ENCODE data around the gene LCN15. TPM values are rescaled to one million over a fixed set of nuclear protein-coding genes. Genes with fewer than 3 reads are reported as not detected.

Gene LCN15
- polyA plus RNA-seq, 3 donors: not detected

DNA sequence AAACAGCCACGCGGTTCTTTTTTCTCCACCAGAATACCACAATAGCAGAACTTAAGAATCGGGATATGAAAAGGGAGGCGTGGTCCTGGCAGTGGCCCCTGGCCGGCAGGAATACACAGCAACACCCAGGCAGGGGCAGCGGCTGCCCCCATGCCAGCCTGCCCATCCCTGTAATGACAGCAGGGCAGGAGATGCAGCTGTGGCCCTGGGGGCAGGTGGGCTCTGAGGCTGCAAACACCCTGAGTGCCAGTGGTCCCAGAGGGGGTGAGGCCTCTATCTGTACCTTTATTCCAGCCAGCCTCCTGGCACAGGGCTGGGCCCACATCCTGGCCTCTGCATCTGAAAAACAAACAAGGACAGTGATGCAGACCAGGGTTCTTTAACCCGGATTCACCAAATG is 39.5 kb downstream of the LCN15 start:
- peaks cover 26 to 40% of the 10 kb centered on the region in 2 donors for H3K4me1 ChIP-seq (ENCODE audit: control insufficient read depth in 1 of 2, insufficient read depth in 2 of 2, low read length in 2 of 2)
- no peak overlapping the region for H3K27ac Mint-ChIP-seq
- H3K9ac ChIP-seq (ENCODE audit: insufficient read depth, low read length, poor library complexity, severe bottlenecking): no peak overlapping the region
- WGBS (ENCODE audit: insufficient coverage): 87% methylated on average over 2 of the region's 7 CpGs
- H3K4me3 ChIP-seq (replicated peaks in 1 of 3; ENCODE audit: low read depth in 2 of 3, low read length in 3 of 3): no peak overlapping the region
- no peaks in the 10 kb centered on the region for H3K9me3 ChIP-seq (replicated peaks in 1 of 2; ENCODE audit: control insufficient read depth in 1 of 2, insufficient read depth in 1 of 2, low read length in 2 of 2)
- no peak for DNase-seq
- peaks cover 0 to 9% of the 10 kb centered on the region in 2 donors for H3K27me3 ChIP-seq (ENCODE audit: control insufficient read depth in 2 of 2, insufficient read depth in 2 of 2, low read length in 2 of 2)
- no peak overlapping the region for H3K27ac ChIP-seq (ENCODE audit: low read depth in 1 of 2, low read length in 2 of 2)
- TF ChIP-seq, protein P1, sequence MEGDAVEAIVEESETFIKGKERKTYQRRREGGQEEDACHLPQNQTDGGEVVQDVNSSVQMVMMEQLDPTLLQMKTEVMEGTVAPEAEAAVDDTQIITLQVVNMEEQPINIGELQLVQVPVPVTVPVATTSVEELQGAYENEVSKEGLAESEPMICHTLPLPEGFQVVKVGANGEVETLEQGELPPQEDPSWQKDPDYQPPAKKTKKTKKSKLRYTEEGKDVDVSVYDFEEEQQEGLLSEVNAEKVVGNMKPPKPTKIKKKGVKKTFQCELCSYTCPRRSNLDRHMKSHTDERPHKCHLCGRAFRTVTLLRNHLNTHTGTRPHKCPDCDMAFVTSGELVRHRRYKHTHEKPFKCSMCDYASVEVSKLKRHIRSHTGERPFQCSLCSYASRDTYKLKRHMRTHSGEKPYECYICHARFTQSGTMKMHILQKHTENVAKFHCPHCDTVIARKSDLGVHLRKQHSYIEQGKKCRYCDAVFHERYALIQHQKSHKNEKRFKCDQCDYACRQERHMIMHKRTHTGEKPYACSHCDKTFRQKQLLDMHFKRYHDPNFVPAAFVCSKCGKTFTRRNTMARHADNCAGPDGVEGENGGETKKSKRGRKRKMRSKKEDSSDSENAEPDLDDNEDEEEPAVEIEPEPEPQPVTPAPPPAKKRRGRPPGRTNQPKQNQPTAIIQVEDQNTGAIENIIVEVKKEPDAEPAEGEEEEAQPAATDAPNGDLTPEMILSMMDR (IDR thresholded peaks at IDR 0.05): no peak
- no peak overlapping the region for H2AFZ ChIP-seq (ENCODE audit: insufficient read depth, low read depth, low read length, poor library complexity, severe bottlenecking)
- peaks cover 81% of the 10 kb centered on the region for H4K20me1 ChIP-seq (ENCODE audit: insufficient read depth, low read length)
- peaks cover 39% of the 10 kb centered on the region for H3K4me1 Mint-ChIP-seq
- H3K4me3 Mint-ChIP-seq: no peak overlapping the region
- H3K9me3 Mint-ChIP-seq: no peaks in the 10 kb centered on the region
- peaks cover 55% of the 10 kb centered on the region for H3K79me2 ChIP-seq (ENCODE audit: insufficient read depth, low read length)
- intact Hi-C loops (cut with micrococcal nuclease): loop anchor here (5.0 to 10.0 kb wide), 2 partner anchors 37 to 240 kb away; partner anchors contain the start of genes AGPAT2 (in 2 of the 2) and SEC16A (in 1 of the 2)
- H3K4me2 ChIP-seq (replicated peaks; ENCODE audit: extremely low read depth, low read length, poor library complexity, severe bottlenecking): no peak overlapping the region
- peaks cover 4 to 10% (median 10%) of the 10 kb centered on the region in 3 donors for H3K27me3 Mint-ChIP-seq (ENCODE audit: low read depth in 3 of 3)
- H3K36me3 Mint-ChIP-seq: peaks cover 31 to 46% of the 10 kb centered on the region in 2 donors
- peaks cover 45 to 48% of the 10 kb centered on the region in 2 donors for H3K36me3 ChIP-seq (replicated peaks in 1 of 2; ENCODE audit: control insufficient read depth in 1 of 2, insufficient read depth in 2 of 2, low read length in 2 of 2)

DNA sequence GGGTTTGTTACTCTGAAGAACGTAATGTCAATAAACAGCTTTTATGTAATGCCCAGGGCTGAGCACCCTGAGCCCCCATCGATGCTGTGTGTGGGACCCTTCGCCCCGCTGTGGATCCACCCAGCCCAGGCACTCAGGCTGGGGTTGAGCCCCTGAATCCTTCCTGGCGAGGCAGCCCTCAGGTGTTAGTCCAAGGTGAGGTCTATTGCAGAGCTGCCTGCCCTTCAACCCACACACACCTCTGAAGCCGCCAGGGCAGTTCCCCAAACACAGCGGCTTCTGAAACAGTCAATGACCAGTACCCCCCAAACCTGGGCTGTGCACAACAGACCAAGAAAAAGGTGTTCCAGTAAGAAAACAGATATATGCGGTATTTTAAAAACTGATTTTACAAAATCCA is 40.3 kb downstream of the LCN15 start:
- 93% methylated on average over 8 of the region's 8 CpGs for WGBS (ENCODE audit: insufficient coverage)
- TF ChIP-seq, protein P1 (IDR thresholded peaks at IDR 0.05): no peak
- no peak overlapping the region for H3K9ac ChIP-seq (ENCODE audit: insufficient read depth, low read length, poor library complexity, severe bottlenecking)
- peaks cover 36% of the 10 kb centered on the region for H3K4me1 Mint-ChIP-seq
- peaks cover 83% of the 10 kb centered on the region for H4K20me1 ChIP-seq (ENCODE audit: insufficient read depth, low read length)
- DNase-seq: no peak
- H3K36me3 Mint-ChIP-seq: peaks cover 31 to 46% of the 10 kb centered on the region in 2 donors
- peaks cover 29 to 43% of the 10 kb centered on the region in 2 donors for H3K4me1 ChIP-seq (ENCODE audit: control insufficient read depth in 1 of 2, insufficient read depth in 2 of 2, low read length in 2 of 2)
- H3K27ac Mint-ChIP-seq: no peak overlapping the region
- H3K27me3 ChIP-seq (ENCODE audit: control insufficient read depth in 2 of 2, insufficient read depth in 2 of 2, low read length in 2 of 2): peaks cover 0 to 3% of the 10 kb centered on the region in 2 donors
- intact Hi-C loops (cut with micrococcal nuclease): loop anchor here in 1 of 2 donors (10.0 kb wide), 1 partner anchor 239 kb away; the partner anchor contains the start of gene SEC16A
- H2AFZ ChIP-seq (ENCODE audit: insufficient read depth, low read depth, low read length, poor library complexity, severe bottlenecking): no peak overlapping the region
- no peak overlapping the region for H3K4me3 ChIP-seq (replicated peaks in 1 of 3; ENCODE audit: low read depth in 2 of 3, low read length in 3 of 3)
- peaks cover 0 to 6% (median 3%) of the 10 kb centered on the region in 3 donors for H3K27me3 Mint-ChIP-seq (ENCODE audit: low read depth in 3 of 3)
- no peak overlapping the region for H3K27ac ChIP-seq (ENCODE audit: low read depth in 1 of 2, low read length in 2 of 2)
- H3K36me3 ChIP-seq (replicated peaks in 1 of 2; ENCODE audit: control insufficient read depth in 1 of 2, insufficient read depth in 2 of 2, low read length in 2 of 2): peaks cover 45 to 48% of the 10 kb centered on the region in 2 donors
- H3K79me2 ChIP-seq (ENCODE audit: insufficient read depth, low read length): peaks cover 47% of the 10 kb centered on the region
- H3K9me3 ChIP-seq (replicated peaks in 1 of 2; ENCODE audit: control insufficient read depth in 1 of 2, insufficient read depth in 1 of 2, low read length in 2 of 2): no peaks in the 10 kb centered on the region
- H3K4me3 Mint-ChIP-seq: no peak overlapping the region
- H3K9me3 Mint-ChIP-seq: no peaks in the 10 kb centered on the region
- H3K4me2 ChIP-seq (replicated peaks; ENCODE audit: extremely low read depth, low read length, poor library complexity, severe bottlenecking): no peak overlapping the region
